ENCODE data around the gene SRPK2.
"Not testable (repeated sequence)": the region's sequence is repeated elsewhere in the genome, so short reads cannot be mapped to it uniquely, and the experiment has no call there.

SRPK2 gene

DNA sequence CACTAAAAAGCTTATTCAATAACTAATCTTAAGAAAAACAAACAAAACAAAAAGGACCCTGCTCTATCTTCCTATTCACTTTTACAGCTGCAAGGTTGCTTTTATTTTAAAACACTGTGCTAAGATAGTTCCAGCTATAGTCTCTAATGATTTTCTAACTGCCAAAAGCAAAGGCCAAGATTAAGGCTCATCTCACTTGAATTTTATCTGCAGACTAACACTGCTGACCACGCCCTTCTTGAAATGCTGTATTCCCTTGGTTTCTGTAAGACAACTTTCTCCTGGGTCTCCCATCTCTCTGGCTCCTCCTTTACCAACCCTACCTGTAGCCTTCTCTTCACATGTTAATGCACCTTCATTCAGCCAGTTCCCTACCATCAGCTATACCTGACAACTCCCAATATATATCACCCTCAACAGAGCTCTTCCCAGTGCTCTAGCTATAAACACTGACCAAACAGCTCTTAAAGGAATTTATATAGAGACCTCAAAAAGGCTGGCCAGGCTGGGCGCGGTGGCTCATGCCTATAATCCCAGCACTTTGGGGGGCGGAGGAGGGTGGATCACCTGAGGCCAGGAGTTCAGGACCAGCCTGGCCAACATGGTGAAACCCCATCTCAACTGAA lies 11.7 kb downstream of the SRPK2 start:
- DNase-seq: no peak

DNA sequence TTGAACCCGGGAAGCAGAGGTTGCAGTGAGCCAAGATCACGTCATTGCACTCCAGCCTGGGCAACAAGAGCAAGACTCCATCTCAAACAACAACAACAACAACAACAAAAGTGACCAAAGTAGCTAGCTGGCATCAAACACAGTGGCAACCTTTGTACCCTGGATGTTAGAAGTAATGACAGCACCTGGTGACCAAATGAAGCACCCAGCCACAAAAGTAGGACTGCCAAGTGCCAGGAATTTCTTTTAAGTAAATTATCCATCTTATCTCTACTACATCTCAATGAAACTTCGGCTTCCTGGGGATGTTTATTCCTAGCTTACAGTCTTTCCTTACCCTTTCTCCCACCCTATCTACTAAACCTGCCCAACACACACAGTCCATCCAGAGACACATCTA lies 18.8 kb downstream of the SRPK2 start:
- no peak for DNase-seq

DNA sequence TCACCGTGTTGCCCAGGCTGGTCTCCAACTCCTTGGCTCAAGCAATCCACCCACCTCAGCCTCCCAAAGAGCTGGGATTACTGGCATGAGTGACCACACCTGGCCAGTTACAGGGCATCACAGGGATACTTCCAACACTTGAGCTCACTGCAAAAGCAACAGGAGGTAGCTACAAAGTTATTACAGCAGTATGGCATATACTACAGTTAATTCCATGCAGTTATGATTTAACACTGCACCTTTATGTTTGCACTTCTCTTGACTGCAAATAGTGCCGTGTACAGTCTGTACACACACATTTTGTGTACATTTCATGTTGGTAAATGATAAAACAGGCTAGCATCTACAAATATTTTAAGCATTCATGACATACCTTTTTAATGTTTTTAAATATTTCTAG lies 21.3 kb downstream of the SRPK2 start:
- DNase-seq: no peak

DNA sequence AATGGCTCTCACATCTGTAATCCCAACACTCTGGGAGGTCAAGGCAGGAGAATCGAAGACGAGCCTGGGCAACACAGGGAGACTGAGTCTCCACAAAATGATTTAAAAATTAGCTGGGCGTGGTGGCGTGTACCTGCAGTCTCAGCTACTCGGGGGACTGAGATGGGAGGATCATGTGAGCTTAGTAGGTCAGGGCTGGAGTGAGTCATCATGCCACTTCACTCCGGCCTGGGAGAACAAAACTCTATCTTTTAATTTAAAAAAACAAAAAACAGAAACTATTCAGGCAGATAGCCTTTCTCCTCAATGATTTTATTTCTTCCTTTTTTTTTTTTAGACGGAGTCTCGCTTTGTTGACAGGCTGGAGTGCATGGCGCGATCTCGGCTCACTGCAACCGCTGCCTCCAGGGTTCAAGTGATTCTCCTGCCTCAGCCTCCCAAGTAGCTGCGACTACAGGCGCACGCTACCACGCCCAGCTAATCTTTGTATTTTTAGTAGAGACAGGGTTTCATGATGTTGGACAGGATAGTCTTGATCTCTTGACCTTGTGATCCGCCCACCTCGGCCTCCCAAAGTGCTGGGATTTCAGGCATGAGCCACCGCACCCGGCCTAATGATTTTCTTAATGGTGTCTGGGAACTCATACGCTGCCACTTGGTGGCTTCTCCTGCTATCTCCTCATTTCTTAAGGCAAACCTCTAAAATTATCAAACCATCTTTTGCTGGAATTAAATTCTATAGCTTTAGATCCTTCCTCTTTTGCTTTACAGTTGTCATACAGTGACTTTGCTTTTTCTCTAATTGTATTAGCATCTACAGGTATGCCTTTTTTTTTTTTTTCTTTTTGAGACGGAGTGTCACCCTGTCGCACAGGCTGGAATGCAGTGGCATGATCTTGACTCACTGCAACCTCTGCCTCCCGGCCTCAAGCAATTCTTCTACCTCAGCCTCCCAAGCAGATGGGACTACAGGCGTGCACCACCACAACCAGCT lies 22.9 kb downstream of the SRPK2 start:
- no peak for DNase-seq

DNA sequence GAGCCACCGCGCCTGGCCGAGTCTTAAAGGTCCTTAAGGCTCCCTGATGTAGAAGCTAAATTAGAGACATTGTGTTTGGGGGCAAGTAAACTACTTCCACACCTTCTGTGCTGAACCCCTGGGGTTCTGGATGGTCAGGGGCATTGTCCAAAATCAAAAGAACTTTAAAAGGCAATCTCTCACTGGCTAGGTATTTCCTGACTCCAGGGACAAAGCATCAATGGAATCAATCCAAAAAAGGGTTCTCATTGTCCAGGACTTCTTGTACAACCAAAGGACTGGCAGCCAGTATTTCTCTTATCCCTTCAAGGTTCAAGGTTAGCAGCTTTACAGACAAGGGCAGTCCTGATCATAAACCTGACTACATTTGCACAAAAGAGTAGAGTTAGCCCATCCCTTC lies 24.0 kb downstream of the SRPK2 start:
- no peak for DNase-seq

DNA sequence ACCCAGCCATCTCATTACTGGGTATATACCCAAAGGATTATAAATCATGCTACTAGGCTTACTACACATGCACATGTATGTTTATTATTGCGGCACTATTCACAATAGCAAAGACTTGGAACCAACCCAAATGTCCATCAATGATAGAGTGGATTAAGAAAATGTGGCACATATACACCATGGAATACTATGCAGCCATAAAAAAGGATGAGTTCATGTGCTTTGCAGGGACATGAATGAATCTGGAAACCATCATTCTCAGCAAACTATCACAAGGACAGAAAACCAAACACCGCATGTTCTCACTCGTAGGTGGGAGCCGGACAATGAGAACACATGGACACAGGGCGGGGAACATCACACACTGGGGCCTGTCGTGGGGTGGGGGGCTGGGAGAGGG lies 25.1 kb downstream of the SRPK2 start:
- not testable (repeated sequence) for DNase-seq

DNA sequence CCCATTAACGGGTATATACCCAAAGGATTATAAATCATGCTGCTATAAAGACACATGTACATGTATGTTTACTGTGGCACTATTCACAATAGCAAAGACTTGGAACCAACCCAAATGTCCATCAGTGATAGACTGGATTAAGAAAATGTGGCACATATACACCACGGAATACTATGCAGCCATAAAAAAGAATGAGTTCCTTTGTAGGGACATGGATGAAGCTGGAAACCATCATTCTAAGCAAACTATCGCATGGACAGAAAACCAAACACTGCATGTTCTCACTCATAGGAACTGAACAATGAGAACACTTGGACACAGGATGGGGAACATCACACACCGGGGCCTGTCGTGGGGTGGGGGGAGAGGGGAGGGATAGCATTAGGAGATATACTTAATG lies 26.0 kb downstream of the SRPK2 start:
- not testable (repeated sequence) for DNase-seq

DNA sequence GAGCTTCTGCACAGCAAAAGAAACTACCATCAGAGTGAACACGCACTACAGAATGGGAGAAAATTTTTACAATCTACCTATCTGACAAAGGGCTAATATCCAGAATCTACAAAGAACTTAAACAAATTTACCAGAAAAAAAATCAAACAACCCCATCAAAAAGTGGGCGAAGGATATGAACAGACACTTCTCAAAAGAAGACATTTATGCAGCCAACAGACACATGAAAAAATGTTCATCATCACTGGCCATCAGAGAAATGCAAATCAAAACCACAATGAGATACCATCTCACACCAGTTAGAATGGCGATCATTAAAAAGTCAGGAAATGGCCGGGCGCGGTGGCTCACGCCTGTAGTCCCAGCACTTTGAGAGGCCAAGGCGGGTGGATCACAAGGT lies 26.7 kb downstream of the SRPK2 start:
- not testable (repeated sequence) for DNase-seq

DNA sequence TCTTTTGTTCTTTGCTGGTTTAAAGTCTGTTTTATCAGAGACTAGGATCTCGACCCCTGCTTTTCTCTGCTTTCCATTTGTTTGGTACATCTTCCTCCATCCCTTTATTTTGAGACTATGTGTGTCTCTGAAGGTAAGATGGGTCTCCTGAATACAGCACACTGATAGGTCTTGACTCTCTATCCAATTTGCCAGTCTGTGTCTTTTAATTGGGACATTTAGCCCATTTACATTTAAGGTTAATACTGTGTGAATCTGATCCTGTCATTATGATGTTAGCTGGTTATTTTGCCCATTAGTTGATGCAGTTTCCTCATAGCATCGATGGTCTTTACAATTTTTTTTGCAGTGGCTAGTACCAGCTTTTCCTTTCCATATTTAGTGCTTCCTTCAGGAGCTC lies 28.6 kb downstream of the SRPK2 start:
- not testable (repeated sequence) for DNase-seq

DNA sequence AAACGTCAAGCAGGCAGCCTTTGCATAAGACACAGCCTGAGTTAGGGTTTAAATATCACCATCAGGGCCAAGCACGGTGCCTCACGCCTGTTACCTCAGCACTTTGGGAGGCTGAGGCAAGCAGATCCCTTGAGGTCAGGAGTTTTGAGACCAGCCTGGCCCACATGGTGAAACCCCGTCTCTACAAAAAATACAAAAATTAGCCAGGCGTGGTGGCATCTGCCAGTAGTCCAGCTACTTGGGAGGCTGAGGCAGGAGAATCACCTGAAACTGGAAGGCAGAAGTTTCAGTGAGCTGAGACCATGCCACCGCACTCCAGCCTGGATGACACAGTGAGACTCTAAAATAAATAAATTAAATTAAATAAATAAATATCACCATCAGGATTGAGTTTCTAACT lies 33.0 kb downstream of the SRPK2 start:
- no peak for DNase-seq

DNA sequence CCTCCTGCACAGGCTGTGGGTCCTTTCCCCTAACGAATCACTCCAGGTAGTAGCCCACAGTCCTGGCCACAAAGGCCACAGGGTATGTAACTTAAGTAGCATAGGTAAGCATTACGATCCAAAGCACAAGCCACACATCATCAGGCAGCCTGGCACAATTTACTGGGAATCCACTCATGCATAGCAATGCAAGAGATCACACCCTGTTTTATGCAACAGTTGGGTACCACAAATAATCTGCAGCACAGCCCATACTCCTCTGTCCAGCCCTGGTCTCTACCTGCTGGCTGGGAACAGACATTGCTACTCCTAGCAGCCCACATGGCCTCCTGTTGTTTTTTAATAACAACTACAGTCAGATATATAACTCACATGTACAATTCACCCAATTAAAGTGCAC lies 34.3 kb downstream of the SRPK2 start:
- DNase-seq: no peak

DNA sequence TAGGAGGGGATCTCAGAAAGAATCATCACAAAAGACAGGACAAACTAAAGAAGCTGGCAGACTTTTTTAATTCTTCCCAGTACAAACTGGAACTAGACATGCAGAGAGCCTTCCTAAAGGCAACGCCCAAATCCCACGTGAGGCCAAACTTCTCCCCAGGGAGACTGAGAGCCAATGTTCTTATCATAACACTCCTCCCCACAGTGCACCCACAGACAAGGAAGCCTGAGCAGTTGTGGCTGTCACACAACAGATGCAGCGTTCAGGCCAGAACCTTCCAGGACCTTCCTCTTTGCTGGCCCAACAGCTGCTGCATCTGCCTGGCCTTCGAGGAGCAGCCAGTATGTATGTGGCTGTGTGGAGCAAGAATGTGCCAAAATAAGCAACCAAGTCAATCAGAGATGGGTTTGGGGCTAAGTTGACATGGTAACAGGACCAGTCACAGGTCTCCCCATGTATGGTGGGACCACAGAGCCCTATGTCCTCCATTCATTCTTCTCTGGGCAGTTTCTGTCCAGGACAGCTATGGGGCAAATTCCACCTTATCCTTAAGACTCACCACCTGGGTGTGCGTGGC lies 34.9 kb downstream of the SRPK2 start:
- DNase-seq: peak; percentile 28 to 37

DNA sequence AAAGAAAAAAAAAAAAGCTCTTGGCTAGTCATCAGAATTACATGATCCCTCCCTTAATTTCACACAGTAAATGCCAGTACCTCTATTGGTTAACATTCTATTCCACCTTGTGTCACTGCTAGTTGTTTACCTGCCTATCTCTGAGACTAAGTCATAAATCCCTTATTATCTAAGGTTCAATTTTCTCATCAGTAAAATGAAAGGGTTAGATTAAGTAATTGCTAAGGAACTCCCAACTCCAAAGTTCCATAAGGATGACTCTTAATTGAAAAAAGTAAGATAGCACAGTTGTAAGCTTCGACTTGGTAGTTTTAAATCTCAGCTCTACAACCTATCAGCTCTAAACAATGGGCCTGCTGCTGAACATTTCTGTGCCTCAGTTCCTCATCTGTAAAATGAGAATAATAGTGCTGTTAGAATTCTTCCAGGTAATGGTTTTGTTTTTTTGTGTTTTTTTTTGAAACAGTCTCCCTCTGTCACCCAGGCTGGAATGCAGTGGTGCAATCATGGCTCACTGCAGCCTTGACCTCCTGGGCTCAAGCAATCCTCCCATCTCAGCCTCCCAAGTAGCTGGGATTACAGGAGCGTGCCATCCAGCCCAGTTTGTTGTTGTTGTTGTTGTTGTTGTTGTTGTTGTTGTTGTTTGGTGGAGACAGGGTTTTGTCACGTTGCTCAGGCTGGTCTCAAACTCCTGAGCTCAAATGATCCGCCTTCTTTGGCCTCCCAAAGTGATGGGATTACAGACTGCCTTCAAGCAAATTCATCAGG lies 35.6 kb downstream of the SRPK2 start:
- no peak for DNase-seq

DNA sequence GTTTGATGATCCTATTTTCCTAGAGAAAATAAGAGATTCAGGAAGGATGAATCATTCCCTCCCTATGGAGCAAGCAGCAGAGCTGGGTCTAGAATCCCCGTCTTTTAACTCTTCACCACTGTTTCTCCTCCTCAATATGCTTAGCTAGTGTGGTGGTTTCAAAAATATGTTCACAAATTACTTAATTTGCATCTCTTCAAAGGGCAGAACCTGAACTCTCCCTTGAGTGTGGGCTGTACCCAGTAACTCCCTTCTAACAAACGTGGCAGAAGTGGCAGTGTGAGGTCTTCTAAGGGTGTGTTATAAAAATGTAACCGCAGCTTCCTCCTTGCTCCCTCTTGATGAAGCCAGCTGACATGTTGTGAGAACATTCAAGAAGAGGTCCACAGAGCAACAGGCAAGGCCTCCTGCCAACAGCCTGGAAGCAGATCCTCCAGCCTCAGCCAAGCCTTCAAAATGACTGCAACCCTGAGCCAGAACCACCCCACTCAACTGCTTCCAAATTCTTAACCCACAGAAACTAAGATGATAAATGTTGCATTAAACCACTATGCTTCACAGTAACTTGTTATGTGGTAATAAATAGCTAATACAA lies 36.6 kb downstream of the SRPK2 start:
- peak; percentile 97 to 98 for DNase-seq

DNA sequence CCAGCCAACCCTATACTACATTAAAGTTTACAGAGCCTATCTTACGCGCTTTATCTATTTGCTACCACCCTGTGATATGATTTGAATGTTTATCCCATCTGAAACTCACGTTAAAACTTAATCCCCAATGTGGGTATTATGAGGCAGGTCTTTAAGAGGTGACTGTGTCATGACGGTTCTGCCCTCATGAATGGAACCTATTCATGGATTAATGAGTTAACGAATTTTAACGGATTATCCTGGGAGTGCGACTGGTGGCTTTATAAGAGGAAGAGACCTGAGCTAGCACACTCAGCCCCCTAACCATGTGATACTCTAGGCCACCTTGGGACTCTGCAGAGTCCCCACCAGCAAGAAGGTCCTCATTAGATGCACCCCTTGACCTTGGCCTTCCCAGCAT lies 37.8 kb downstream of the SRPK2 start:
- no peak for DNase-seq

DNA sequence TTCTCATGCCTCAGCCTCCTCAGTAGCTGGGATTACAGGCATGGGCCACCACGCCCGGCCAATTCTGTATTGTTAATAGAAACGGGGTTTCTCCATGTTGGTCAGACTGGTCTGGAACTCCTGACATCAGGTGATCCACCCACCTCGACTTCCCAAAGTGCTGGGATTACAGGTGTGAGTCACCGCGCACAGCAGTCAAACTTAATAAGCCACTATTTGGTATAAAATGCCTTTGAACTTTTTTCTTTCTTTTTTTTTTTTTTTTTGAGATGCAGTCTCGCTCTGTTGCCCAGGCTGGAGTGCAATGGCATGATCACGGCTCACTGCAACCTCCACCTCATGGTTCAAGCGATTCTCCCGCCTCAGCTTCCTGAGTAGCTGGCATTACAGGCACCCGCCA lies 40.5 kb downstream of the SRPK2 start:
- DNase-seq: not testable (repeated sequence)

DNA sequence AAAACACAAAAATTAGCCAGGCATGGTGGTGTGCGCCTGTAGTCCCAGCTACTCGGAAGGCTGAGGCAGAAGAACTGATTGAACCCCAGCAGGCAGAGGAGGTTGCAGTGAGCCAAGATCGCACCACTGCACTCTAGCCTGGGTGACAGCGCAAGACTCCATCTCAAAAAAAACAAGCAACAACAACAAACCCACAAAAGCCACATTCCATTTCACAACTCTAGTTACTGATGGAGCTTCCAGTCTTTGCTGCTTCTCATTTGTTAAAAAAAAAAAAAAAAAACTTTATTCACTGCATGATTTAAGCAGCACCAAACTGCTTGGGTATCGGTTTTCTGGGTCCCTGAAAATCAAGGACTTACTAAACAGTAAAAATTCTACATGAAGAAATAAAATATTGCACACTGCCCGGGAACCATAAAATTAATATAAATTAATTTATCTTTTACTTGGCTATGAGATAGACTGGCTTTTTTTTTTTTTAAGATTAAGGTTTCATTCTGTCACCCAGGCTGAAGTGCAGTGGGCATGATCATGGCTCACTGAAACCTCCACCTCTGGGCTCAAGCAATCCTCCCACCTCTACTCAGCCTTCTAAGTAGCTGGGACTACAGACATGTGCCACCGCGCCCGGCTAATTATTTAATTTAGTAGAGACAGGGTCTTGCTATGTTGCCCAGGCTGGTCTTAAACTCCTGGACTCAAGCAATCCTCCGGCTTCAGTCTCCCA lies 42.0 kb downstream of the SRPK2 start:
- no peak for DNase-seq

DNA sequence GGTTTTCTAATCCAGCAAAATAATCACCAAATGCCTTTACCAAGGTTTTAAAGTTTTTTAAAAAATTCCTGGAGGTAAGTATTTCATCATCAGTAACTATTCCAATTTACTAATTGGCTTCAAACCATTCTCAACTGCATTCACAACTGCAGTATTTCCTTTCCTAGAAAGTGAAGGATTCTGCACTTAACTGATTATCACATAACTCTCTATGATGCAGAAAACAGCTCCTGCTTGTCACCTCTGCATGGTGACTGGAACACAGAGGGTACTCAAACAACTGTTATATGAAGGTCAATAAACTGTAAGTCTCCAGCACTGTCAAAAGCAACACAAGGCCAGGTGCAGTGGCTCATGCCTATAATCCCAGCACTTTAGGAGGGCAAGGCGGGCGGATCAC lies 42.6 kb downstream of the SRPK2 start:
- no peak for DNase-seq

DNA sequence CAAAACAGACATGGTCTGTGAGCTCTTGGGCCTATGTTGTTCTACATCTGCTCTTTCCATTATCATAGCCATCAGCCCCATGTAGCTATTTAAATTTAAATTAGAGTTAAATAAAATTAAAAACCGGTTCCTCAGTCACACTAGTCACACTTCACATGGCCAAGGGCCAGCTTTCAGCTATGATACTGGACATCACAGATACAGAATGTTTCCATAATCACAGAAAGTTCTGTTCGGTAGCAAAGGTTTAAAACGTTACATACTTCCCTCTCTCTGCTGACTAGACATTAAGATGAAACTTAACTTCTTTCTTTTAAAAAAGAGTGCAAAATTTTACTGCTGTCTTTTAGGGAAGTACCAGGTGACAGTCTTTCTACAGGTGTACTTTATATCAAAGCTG lies 43.0 kb downstream of the SRPK2 start:
- no peak for DNase-seq

DNA sequence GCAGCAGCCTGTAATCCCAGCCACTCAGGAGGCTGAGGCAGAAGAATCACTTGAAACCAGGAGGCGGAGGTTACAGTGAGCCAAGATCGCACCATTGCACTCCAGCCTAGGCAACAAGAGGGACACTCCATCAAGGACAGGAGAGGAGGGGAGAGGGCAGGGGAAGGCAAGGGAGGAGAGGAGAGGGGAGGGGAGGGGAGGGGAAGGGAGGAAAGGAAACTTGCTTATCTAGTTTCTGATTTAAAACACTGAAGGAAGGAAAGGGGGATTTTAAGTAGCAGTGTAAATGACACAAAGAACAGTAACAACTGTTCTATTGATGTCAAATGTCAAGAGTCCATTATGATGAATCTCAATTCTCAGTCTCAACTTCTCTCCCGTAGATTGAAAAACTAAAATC lies 43.7 kb downstream of the SRPK2 start:
- no peak for DNase-seq

DNA sequence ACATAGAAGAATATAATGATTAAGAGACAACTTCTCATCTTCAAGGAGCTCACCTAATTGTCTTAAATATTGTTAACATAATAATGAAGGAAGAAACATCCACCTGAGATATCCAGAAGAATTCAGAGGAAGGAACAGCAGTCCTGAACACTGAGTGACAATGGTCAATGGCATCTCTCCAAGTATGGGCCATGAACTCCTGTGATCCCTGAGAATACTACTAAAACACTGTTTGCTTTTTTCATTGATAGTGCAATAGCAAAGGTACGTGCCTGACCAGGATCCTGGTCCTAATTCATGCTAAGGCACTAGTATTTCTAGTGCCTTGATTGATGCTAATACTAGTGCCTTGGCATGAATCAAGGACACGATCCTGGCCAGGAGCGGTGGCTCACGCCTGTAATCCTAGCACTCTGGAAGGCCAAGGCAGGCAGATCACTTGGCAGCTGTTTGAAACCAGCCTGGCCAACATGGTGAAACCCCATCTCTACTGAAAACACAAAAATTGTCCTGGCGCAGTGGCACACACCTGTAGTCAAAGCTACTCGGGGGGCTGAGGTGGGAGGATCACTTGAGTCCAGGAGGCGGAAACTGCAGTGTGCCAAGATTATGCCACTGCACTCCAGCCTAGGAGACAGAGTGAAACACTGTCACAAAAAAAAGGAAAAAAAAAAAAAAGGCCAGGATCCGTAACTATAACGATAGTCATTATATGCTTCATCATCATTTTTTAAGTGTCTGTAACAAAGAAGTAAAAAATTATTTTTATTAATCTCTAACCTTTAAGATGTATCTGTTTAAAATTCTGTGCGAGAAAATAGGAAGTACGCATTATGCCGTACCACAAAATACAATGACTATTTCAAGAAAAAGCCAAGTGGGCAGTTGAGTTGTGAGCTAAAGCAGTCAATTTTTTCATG lies 49.1 kb downstream of the SRPK2 start:
- no peak for DNase-seq

Data from Kasumi-1 (cell line).